B cell (primary cell): ENCODE data around the gene RGS11.

Source experiments
- CTCF ChIP-seq: fragments of 200-600 bp; IDR thresholded peaks from one replicate; pipeline ENCODE4 v1.8.0; 2022; ENCODE audit warnings: antibody characterized with exemption, mild to moderate bottlenecking
- EZH2 ChIP-seq: IDR thresholded peaks from 2 replicates; pipeline ENCODE4 v1.6.1; 2012; ENCODE audit warnings: borderline replicate concordance, low read depth, mild to moderate bottlenecking, moderate library complexity, low read length; ENCODE audit not compliant: insufficient read depth, poor library complexity, severe bottlenecking

DNA sequence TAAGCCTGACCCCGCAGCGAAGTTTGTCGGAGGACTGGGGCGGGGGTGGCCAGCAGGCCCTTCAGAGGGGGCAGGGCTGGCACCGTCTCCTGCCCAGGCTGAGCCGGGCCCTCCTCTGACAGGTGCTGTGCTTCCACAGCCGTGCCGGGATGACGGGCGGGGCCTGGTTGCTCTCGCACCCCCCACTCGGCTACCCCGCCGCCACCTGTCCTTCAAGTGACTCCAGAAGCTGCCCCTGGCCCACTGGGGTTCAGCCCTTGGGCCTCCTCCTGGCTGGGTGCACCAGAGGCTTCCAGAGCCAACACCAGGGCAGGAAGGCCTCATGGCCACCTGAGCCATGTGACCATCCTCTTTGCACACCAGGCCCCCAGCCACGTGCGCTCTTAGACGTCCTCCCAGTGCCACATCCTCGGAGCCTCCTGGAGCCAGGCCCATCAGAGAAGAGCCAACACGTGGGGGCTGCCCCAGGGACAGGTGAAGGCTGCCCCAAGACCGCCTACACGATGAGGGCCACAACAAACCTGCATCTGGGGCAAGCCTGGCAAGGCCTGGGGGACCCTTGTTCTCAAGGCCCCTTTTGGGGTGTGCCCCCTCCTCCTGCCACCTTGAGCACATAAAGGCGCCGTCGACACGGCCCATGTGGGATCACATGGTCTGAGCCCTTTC lies 14.4 kb upstream of the RGS11 start:
- no peak for TF ChIP-seq CTCF
- no peak for TF ChIP-seq EZH2
